Kidney epithelial cell (primary cell): ENCODE data around the gene CRACDL. TPM values are rescaled to one million over a fixed set of nuclear protein-coding genes. Genes with fewer than 3 reads are reported as not detected.

Experiments
- DNase-seq: peaks from one replicate; pipeline ENCODE4 v3.0.0-alpha.2; 2010; ENCODE audit warnings: low read depth
- H3K27me3 ChIP-seq: 2 replicates; pipeline ENCODE4 v1.6.0; 2011; ENCODE audit warnings: low read length; ENCODE audit not compliant: control insufficient read depth, insufficient read depth
- H3K36me3 ChIP-seq: 2 replicates; pipeline ENCODE4 v1.5.1; 2011; ENCODE audit warnings: low read length; ENCODE audit not compliant: control insufficient read depth, insufficient read depth
- H3K4me3 ChIP-seq: 2 replicates; pipeline ENCODE4 v1.5.1; 2011; ENCODE audit warnings: low read depth, mild to moderate bottlenecking, control low read depth, low read length
- CTCF ChIP-seq: IDR thresholded peaks from 2 replicates; pipeline ENCODE4 v1.5.1; 2011; ENCODE audit warnings: mild to moderate bottlenecking, moderate library complexity, low read length, control low read depth, inconsistent platforms; ENCODE audit not compliant: insufficient read depth, poor library complexity, severe bottlenecking
- total RNA-seq: library from RNA; depleted of rRNA; stranded (reverse); fragments of >200 nt; gene quantifications from 2 replicates; pipeline ENCODE4 v1.2.3, GENCODE V29; 2015

CRACDL gene
- total RNA-seq, 1 donor from 2014 or later, result 1.4 TPM

GRCh38 chr2:98764499-98764898, 171.5 kb downstream of the CRACDL start:
- H3K36me3 ChIP-seq, result no peaks in the 10 kb centered on the region
- H3K4me3 ChIP-seq, result no peak overlapping the region
- TF ChIP-seq CTCF, result no peak
- H3K27me3 ChIP-seq, result no peaks in the 10 kb centered on the region
- no peak for DNase-seq

- H3K36me3 ChIP-seq, result no peaks in the 10 kb centered on the region
- DNase-seq, result no peak
- no peak for TF ChIP-seq CTCF
- H3K4me3 ChIP-seq, result no peak overlapping the region
- no peaks in the 10 kb centered on the region for H3K27me3 ChIP-seq
Observed at GRCh38 chr2:98763209-98763951, 172.6 kb downstream of the CRACDL start.

- no peak for TF ChIP-seq CTCF
- Histone ChIP-seq H3K36me3 (no peaks in the 10 kb centered on the region), H3K4me3 (no peak overlapping the region), H3K27me3 (no peaks in the 10 kb centered on the region)
- no peak for DNase-seq
Observed at GRCh38 chr2:98761909-98762308, 174.1 kb downstream of the CRACDL start.

GRCh38 chr2:98761267-98761781, 174.7 kb downstream of the CRACDL start:
- no peak for DNase-seq
- Histone ChIP-seq H3K4me3 (no peak overlapping the region), H3K27me3 (no peaks in the 10 kb centered on the region)

GRCh38 chr2:98759827-98760625, 176.0 kb downstream of the CRACDL start:
- Histone ChIP-seq H3K27me3 (no peaks in the 10 kb centered on the region), H3K4me3 (no peak overlapping the region), H3K36me3 (no peaks in the 10 kb centered on the region)
- TF ChIP-seq CTCF, result no peak
- DNase-seq, result no peak

More at GRCh38 chr2:98761267-98761781, 174.7 kb downstream of the CRACDL start:
- H3K36me3 ChIP-seq, result no peaks in the 10 kb centered on the region
- TF ChIP-seq CTCF, result no peak
